Heart left ventricle (tissue), 13 donors: ENCODE results near the gene JAK2.

Experiments
- POLR2A ChIP-seq, 2 donors: fragments of 450-650 bp; IDR thresholded peaks; one replicate each; pipeline ENCODE4 v1.6.1; 2017; ENCODE audit warnings: antibody characterized with exemption in 2 of 2, mild to moderate bottlenecking in 2 of 2, moderate library complexity in 2 of 2
- TF ChIP-seq, protein P1 (sequence below), 12 donors: fragments of 200-600 bp; sonication (generic) in 4 of 12; IDR thresholded peaks; one replicate each; pipeline versions ENCODE4 v1.5.0 to v1.8.0; 2018 to 2022; ENCODE audit warnings: antibody characterized with exemption in 12 of 12, mild to moderate bottlenecking in 5 of 12
- donor health status: ischemic (EF 13 %, LVEDD 7.1; RV severe dilation, severe dysfunction).
- donor health status: DM: no; HTN: yes; CAD: no.
- donor health status: DM: no; HTN: no; CAD: no.
- donor health status: ischemic (EF 25% LVEDD 6.9; RV normal size, moderate dysfunction).
- donor health status: ischemic (EF 25% LVEDD 5.7; RV mildly dilated, moderate dysfunction).
- donor health status: ischemic (EF 35%, LVEDD 5.7; RV mildly dilated, moderate dysfunction).
- donor health status: nonischemic (EF 11% LVEDD 7.7; RV severe dilation, severe dysfunction).
- donor health status: DM: yes; HTN: yes; CAD: no.
- donor health status: PGD.
- donor health status: ischemic (EF 29% LVEDD 5.4; RV normal size, mild dysfunction).
- donor health status: nonischemic (EF 23%, LVEDD 6.1; RV moderate dilation, normal function).

DNA sequence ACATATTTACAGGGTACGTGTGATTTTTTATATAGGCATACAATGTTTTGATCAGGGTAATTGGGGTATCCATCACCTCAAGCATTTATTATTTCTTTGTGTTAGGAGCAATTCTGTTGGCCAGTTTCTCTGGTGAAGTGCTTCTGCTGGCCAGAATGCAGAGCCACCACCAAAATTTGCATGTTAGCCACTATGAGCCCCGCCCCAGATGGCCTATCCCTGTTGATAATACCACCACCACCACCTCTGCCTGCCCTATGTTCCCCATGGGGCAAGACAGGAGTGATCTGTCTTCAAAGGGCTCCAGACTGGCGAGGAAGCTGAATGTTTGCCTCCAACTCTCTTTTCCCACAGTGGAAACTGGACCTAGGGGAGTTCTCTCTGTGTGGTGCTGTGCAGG, 26.0 kb upstream of the JAK2 start:
- TF ChIP-seq, protein P1, sequence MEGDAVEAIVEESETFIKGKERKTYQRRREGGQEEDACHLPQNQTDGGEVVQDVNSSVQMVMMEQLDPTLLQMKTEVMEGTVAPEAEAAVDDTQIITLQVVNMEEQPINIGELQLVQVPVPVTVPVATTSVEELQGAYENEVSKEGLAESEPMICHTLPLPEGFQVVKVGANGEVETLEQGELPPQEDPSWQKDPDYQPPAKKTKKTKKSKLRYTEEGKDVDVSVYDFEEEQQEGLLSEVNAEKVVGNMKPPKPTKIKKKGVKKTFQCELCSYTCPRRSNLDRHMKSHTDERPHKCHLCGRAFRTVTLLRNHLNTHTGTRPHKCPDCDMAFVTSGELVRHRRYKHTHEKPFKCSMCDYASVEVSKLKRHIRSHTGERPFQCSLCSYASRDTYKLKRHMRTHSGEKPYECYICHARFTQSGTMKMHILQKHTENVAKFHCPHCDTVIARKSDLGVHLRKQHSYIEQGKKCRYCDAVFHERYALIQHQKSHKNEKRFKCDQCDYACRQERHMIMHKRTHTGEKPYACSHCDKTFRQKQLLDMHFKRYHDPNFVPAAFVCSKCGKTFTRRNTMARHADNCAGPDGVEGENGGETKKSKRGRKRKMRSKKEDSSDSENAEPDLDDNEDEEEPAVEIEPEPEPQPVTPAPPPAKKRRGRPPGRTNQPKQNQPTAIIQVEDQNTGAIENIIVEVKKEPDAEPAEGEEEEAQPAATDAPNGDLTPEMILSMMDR (IDR thresholded peaks at IDR 0.05): no peak
- no peak for TF ChIP-seq POLR2A (IDR thresholded peaks at IDR 0.05)
